K562 (cell line): ENCODE data around the gene MGST3. TPM values are rescaled to one million over a fixed set of nuclear protein-coding genes. Genes with fewer than 3 reads are reported as not detected.

Experiments
- BHLHE40 ChIP-seq: IDR thresholded peaks from 2 replicates; pipeline ENCODE4 v1.6.1; 2011; ENCODE audit warnings: low read length, improper control_type of control experiment
- CHD4 ChIP-seq: fragments of 200-600 bp; sonication (generic); IDR thresholded peaks from 3 replicates; pipeline ENCODE4 v1.6.1; 2012; ENCODE audit warnings: low read depth, mild to moderate bottlenecking, mixed read lengths, low read length, inconsistent platforms; ENCODE audit not compliant: insufficient read depth, insufficient replicate concordance, poor library complexity, severe bottlenecking
- HDAC1 ChIP-seq, 2 experiments: fragments of 450-650 bp; IDR thresholded peaks; 2 replicates each; pipeline ENCODE4 v1.6.1; 2016 to 2017; ENCODE audit warnings: inconsistent platforms in 1 of 2, mild to moderate bottlenecking in 1 of 2, moderate library complexity in 1 of 2
- HOXB6 ChIP-seq: fragments of 250-450 bp; sonication (Bioruptor Pico); IDR thresholded peaks from 2 replicates; pipeline ENCODE4 v1.5.1; 2022; ENCODE audit warnings: mild to moderate bottlenecking, borderline replicate concordance
- JUND ChIP-seq, 2 experiments: IDR thresholded peaks; 2 replicates in 1 of 2; 3 replicates in 1 of 2; pipeline ENCODE4 v1.6.1; 2011; ENCODE audit warnings: borderline replicate concordance in 2 of 2, low read depth in 2 of 2, low read length in 2 of 2, improper control_type of control experiment in 1 of 2, missing biosample characterization in 1 of 2, missing genetic modification characterization in 1 of 2, missing genetic modification reagents in 1 of 2
- KDM4B ChIP-seq, 2 experiments: fragments of 450-650 bp in 1 of 2; sonication (generic) in 1 of 2; IDR thresholded peaks; 2 replicates each; pipeline ENCODE4 v1.6.1; 2016 to 2017; ENCODE audit warnings: borderline replicate concordance in 2 of 2, antibody characterized with exemption in 1 of 2, low read depth in 1 of 2, mild to moderate bottlenecking in 1 of 2
- NFE2L1 ChIP-seq: fragments of 450-650 bp; IDR thresholded peaks from 2 replicates; pipeline ENCODE4 v1.6.1; 2016; ENCODE audit warnings: missing genetic modification characterization, low read depth, mild to moderate bottlenecking, missing compliant biosample characterization, moderate library complexity, borderline replicate concordance
- PYGO2 ChIP-seq: fragments of 450-650 bp; IDR thresholded peaks from 2 replicates; pipeline ENCODE4 v1.6.1; 2016; ENCODE audit warnings: mild to moderate bottlenecking, missing genetic modification characterization, moderate library complexity, missing compliant biosample characterization
- SAFB ChIP-seq: fragments of 200-400 bp; formaldehyde crosslinking; IDR thresholded peaks from 2 replicates; pipeline ENCODE4 v1.6.1; 2017; ENCODE audit warnings: low read depth, low read length, borderline replicate concordance
- TEAD2 ChIP-seq: fragments of 450-650 bp; IDR thresholded peaks from 2 replicates; pipeline ENCODE4 v1.6.1; 2016; ENCODE audit warnings: missing genetic modification characterization, control low read depth, missing compliant biosample characterization
- TRIM24 ChIP-seq, 2 experiments: fragments of 450-650 bp; IDR thresholded peaks; 2 replicates each; pipeline ENCODE4 v1.6.1; 2016
- ZBTB7A ChIP-seq: IDR thresholded peaks from 2 replicates; pipeline ENCODE4 v1.6.1; 2011; ENCODE audit warnings: low read depth, mild to moderate bottlenecking, low read length, moderate library complexity, borderline replicate concordance; ENCODE audit not compliant: control insufficient read depth
- ZC3H11A ChIP-seq: IDR thresholded peaks from 2 replicates; pipeline ENCODE4 v1.6.1; 2012; ENCODE audit warnings: low read depth, low read length, improper control_type of control experiment
- ZC3H4 ChIP-seq: sonication (generic); formaldehyde crosslinking; IDR thresholded peaks from 2 replicates; pipeline ENCODE4 v1.9.0; 2021; ENCODE audit warnings: missing genetic modification reagents, borderline replicate concordance
- ZNF75A ChIP-seq: fragments of 450-650 bp; formaldehyde crosslinking; IDR thresholded peaks from 2 replicates; pipeline ENCODE4 v1.4.0; 2020; ENCODE audit warnings: mild to moderate bottlenecking
- ZNF778 ChIP-seq: fragments of 450-650 bp; formaldehyde crosslinking; IDR thresholded peaks from 2 replicates; pipeline ENCODE4 v1.4.0; 2020; ENCODE audit warnings: mild to moderate bottlenecking, moderate library complexity
- polyA plus RNA-seq, 8 experiments: library from polyadenylated mRNA; depleted of rRNA in 4 of 8; stranded (reverse) in 5 of 8; unstranded in 3 of 8; fragments of >200 nt; fragmentation: Nextera tagmentation in 2 of 8; fragmentation: Illumina TruSeq in 1 of 8; extraction: Ambion mirVana in 2 of 8; extraction: Trizol in 1 of 8; gene quantifications; 2 replicates each; pipeline versions ENCODE4 v1.2.1 to v1.2.3, GENCODE V29; 2011 to 2014; ENCODE audit warnings: inconsistent platforms in 1 of 8, missing spikeins in 1 of 8
- total RNA-seq, 7 experiments: library from RNA; depleted of rRNA in 6 of 7; stranded (reverse); fragments of >200 nt in 6 of 7; fragmentation: Illumina TruSeq in 2 of 7; extraction: Trizol in 2 of 7; gene quantifications; 2 replicates each; pipeline versions ENCODE4 v1.2.1 to v1.2.3, GENCODE V29; 2011 to 2021; ENCODE audit warnings: low replicate concordance in 1 of 7
- TF ChIP-seq, protein P1 (sequence below): fragments of 250-450 bp; sonication (Bioruptor Pico); IDR thresholded peaks from 2 replicates; pipeline ENCODE4 v1.4.0; 2020; ENCODE audit warnings: mild to moderate bottlenecking
- TF ChIP-seq, protein P2 (sequence below), 2 experiments: IDR thresholded peaks; 2 replicates each; pipeline ENCODE4 v1.6.1; 2012; ENCODE audit warnings: improper control_type of control experiment in 2 of 2, low read depth in 2 of 2, low read length in 2 of 2, borderline replicate concordance in 1 of 2
- TF ChIP-seq, protein P3 (sequence below), 2 experiments: fragments of 450-650 bp in 1 of 2; sonication (generic) in 1 of 2; formaldehyde crosslinking; conservative IDR thresholded peaks; 2 replicates each; pipeline versions ENCODE4 v1.4.0 to v1.8.1; 2020 to 2022; ENCODE audit warnings: mild to moderate bottlenecking in 1 of 2, missing genetic modification reagents in 1 of 2
- TF ChIP-seq, protein P4 (sequence below): fragments of 200-800 bp; sonication (Bioruptor generic); IDR thresholded peaks from 2 replicates; pipeline ENCODE4 v1.6.1; 2017; ENCODE audit warnings: missing genetic modification characterization, missing compliant biosample characterization

The MGST3 gene
- total and polyA plus RNA-seq, 9 of the 15 experiments (the other 6 are each of a cell fraction or from before 2014, with no cell fraction given) = 70.7 to 287 (median 105) TPM

DNA sequence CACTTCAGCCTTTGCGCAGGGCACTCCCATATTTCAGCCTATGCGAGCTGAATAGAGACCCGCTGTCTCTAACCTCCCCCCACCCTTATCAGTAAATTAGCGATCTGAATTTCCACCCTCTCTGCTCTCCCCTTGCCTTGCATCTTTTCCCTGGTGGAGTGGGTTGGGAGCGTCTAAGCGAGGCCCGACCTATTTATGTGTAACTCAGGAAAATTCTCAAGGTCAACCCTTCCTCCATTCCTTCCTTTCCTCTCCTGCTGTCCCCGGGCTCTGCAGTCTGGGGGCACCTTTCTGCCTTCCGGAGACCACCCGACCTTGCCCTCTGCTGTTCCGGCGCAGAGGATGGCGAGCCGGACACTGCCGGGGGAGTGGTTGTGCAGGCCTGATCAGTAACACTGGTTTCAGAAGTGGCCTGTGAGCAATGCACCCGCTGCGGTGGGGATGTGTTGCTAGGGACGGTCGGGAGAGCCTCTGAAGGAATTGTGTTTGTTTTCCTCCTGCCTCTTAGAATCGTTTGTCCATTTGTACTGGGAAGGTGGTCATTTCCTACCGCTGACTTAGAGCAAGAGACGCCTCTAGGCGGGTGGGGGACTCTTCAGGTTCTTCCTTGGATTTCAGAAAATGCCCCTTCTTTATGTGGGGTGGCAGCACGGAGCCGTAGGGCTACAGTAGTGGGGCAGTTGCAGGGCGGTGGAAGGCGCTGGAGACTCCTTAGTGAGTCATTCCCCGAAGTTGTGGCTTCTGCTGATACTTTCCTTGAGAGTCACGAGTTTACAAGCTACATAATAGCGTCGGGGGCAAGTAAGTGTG, 513 bp downstream of the MGST3 start (continued):
- TF ChIP-seq ZNF778 (no peak), KDM4B (IDR thresholded peaks at IDR 0.05; ENCODE audit: borderline replicate concordance in 2 of 2, low read depth in 1 of 2) (no peak), JUND (IDR thresholded peaks at IDR 0.05; ENCODE audit: borderline replicate concordance, low read depth, low read length) (peak; percentile 93), JUND (tag; IDR thresholded peaks at IDR 0.05; ENCODE audit: borderline replicate concordance, low read depth, low read length) (peak; percentile 89; the same call in 2 of the 3 replicates), HDAC1 (IDR thresholded peaks at IDR 0.05) (peak in 1 of 2 experiments; percentile 23; a peak in 2 of 4 replicates), SAFB (no peak), TRIM24 (IDR thresholded peaks at IDR 0.05) (peak in 1 of 2 experiments; percentile 44; a peak in 2 of 4 replicates), PYGO2 (no peak), CHD4 (no peak), ZNF75A (CRISPR knock-in tag) (no peak), TEAD2 (no peak), ZBTB7A (peak; percentile 47), BHLHE40 (peak; percentile 66; the same call in 1 of the 2 replicates), ZC3H11A (no peak), ZC3H4 (CRISPR knock-in tag) (no peak), NFE2L1 (tag) (no peak), HOXB6 (CRISPR knock-in tag) (no peak)
- TF ChIP-seq, protein P1, sequence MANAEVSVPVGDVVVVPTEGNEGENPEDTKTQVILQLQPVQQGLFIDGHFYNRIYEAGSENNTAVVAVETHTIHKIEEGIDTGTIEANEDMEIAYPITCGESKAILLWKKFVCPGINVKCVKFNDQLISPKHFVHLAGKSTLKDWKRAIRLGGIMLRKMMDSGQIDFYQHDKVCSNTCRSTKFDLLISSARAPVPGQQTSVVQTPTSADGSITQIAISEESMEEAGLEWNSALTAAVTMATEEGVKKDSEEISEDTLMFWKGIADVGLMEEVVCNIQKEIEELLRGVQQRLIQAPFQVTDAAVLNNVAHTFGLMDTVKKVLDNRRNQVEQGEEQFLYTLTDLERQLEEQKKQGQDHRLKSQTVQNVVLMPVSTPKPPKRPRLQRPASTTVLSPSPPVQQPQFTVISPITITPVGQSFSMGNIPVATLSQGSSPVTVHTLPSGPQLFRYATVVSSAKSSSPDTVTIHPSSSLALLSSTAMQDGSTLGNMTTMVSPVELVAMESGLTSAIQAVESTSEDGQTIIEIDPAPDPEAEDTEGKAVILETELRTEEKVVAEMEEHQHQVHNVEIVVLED = no peak
- TF ChIP-seq, protein P2, sequence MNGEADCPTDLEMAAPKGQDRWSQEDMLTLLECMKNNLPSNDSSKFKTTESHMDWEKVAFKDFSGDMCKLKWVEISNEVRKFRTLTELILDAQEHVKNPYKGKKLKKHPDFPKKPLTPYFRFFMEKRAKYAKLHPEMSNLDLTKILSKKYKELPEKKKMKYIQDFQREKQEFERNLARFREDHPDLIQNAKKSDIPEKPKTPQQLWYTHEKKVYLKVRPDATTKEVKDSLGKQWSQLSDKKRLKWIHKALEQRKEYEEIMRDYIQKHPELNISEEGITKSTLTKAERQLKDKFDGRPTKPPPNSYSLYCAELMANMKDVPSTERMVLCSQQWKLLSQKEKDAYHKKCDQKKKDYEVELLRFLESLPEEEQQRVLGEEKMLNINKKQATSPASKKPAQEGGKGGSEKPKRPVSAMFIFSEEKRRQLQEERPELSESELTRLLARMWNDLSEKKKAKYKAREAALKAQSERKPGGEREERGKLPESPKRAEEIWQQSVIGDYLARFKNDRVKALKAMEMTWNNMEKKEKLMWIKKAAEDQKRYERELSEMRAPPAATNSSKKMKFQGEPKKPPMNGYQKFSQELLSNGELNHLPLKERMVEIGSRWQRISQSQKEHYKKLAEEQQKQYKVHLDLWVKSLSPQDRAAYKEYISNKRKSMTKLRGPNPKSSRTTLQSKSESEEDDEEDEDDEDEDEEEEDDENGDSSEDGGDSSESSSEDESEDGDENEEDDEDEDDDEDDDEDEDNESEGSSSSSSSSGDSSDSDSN (IDR thresholded peaks at IDR 0.05; ENCODE audit: borderline replicate concordance in 1 of 2, low read depth in 2 of 2, low read length in 2 of 2) = peak; percentile 26 to 72; a peak in 2 of 4 replicates
- TF ChIP-seq, protein P3, sequence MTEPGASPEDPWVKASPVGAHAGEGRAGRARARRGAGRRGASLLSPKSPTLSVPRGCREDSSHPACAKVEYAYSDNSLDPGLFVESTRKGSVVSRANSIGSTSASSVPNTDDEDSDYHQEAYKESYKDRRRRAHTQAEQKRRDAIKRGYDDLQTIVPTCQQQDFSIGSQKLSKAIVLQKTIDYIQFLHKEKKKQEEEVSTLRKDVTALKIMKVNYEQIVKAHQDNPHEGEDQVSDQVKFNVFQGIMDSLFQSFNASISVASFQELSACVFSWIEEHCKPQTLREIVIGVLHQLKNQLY (CRISPR knock-in tag; conservative IDR thresholded peaks at IDR 0.05) = no peak
- TF ChIP-seq, protein P4, sequence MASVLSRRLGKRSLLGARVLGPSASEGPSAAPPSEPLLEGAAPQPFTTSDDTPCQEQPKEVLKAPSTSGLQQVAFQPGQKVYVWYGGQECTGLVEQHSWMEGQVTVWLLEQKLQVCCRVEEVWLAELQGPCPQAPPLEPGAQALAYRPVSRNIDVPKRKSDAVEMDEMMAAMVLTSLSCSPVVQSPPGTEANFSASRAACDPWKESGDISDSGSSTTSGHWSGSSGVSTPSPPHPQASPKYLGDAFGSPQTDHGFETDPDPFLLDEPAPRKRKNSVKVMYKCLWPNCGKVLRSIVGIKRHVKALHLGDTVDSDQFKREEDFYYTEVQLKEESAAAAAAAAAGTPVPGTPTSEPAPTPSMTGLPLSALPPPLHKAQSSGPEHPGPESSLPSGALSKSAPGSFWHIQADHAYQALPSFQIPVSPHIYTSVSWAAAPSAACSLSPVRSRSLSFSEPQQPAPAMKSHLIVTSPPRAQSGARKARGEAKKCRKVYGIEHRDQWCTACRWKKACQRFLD (CRISPR knock-in tag) = no peak
